Cardiac septum (tissue), 1 donor: ENCODE results near the gene NAE1. TPM values are rescaled to one million over a fixed set of nuclear protein-coding genes. Genes with fewer than 3 reads are reported as not detected.

Source experiments
- total RNA-seq: library from RNA; stranded (reverse); fragmentation: NEBNext Ultra II Directional; extraction: Animal tissue kit (Norgen Biotek cat#: 25700); gene quantifications from one replicate; pipeline ENCODE4 v1.2.1, GENCODE V29; 2021
- donor health status: DM: no; HTN: no; CAD: no.

Gene NAE1
- total RNA-seq, 1 donor from 2014 or later = 31.1 TPM

Other genes with a start within 250 kb of the NAE1 start
- 10.4 TPM for gene CMTM3, start 226.3 kb downstream of the NAE1 start, total RNA-seq
- 10.4 TPM for gene CMTM4, start 134.2 kb downstream of the NAE1 start, total RNA-seq
- 123 TPM for gene DYNC1LI2, start 79.4 kb downstream of the NAE1 start, total RNA-seq
- not detected for gene TERB1, start 29.4 kb downstream of the NAE1 start, total RNA-seq
- not detected for gene CA7, start 13.4 kb upstream of the NAE1 start, total RNA-seq
- gene PDP2, start 49.5 kb upstream of the NAE1 start, total RNA-seq = 2.7 TPM
- gene CDH16, start 87.9 kb upstream of the NAE1 start, total RNA-seq = 0.35 TPM
- 245 TPM for gene RRAD, start 94.6 kb upstream of the NAE1 start, total RNA-seq
- 118 TPM for gene CIAO2B, start 103.4 kb upstream of the NAE1 start, total RNA-seq
- 64.0 TPM for gene CES2, start 104.5 kb upstream of the NAE1 start, total RNA-seq
- gene CES3, start 130.3 kb upstream of the NAE1 start, total RNA-seq = 0.62 TPM
- 11.9 TPM for gene CES4A, start 157.6 kb upstream of the NAE1 start, total RNA-seq
- 33.7 TPM for gene CBFB, start 198.2 kb upstream of the NAE1 start, total RNA-seq